ENCODE measurements around the gene SOS1.

DNA sequence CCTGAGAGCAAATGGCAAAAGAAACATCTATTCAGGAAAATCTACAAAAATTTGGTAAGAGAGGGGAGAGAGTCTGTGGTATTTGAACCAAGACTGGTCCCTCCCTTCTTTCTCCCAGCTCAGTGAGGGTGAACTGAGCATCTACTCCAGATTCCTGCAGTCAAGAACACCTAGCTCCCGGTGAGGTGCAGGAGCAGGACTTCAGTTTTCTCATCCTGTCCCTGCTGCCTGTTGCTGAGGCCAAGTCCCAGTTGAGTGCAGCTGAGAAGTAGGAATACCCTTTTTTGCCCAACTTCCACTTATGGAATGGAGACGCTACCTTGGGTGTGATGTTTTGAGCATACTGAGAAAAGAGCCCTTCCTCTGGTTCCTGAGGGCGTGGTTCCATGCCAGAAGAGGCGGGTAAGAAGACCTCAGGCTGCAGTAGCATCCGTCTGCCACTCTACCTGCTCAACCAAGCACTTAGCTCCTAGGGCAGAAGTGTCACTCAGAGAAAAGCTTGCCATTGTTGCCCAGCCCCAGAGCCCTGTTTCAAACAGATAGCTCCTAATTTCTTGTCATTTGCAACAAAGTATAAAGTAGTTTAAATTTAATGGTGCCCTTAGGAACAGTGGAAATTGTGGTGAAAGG, 112.9 kb downstream of the SOS1 start:
- TF ChIP-seq POLR2AphosphoS5 (IDR thresholded peaks at IDR 0.05; ENCODE audit: low read depth, low read length) (no peak), TAF1 (IDR thresholded peaks at IDR 0.05; ENCODE audit: borderline replicate concordance, insufficient read depth, low read length) (no peak)
